Esophagus mucosa (tissue), 1 donor: ENCODE data around the gene ATAD5. TPM values are rescaled to one million over a fixed set of nuclear protein-coding genes. Genes with fewer than 3 reads are reported as not detected.
"Not testable (repeated sequence)": the region's sequence is repeated elsewhere in the genome, so short reads cannot be mapped to it uniquely, and the experiment has no call there.

Experiments
- ATAC-seq: fragments of 200-7000 bp; cut with Tn5 transposase; one replicate; pipeline ENCODE4 v1.9.1; 2020
- total RNA-seq: library from RNA; stranded (reverse); gene quantifications from one replicate; pipeline ENCODE4 v1.2.4, GENCODE V29; 2023
- donor health status: DM: yes; HTN: yes; CAD: no.

Gene ATAD5
- total RNA-seq, 1 donor from 2014 or later = 3.8 TPM

DNA sequence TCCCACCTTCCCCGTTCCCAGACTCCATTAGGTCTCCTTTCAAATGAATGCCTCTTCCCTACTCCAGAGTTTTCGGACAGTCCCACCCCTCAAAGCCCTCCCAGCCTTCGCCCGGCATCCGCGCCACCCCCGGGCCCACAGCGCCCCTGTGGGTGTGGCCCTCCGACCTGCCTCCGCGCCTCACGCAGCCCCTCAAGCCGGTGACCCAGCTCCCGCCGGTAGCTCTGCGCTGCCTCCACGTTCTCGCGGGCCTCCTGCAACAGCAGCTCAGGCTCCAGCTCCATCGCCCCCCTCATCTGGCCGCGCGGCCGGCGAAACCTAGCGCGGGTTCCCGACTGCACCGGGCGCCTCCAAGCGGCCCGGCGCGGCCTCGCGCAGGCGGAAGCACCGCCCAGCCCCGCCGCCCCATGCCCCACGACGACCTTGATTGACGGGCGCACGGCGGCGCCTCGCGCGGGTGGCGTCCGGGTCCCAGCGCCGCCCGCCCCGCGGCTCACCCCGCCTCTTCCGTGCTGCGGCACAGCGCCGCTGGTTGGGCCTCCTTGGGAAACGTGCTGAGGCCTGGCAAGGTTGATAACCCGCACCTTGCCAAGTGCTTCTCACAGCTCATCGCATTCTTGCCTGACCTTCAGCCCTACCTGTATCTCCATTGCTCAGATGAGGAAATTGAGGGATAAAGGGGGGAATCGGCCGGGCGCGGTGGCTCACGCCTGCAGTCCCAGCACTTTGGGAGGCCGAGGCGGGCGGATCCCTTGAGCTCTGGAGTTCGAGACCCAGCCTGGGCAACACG, 7.2 kb upstream of the ATAD5 start, which contains the start of gene CRLF3:
CRLF3 (minus strand) TSS at position 337 of the 790 bp plus-strand sequence; CDS start at position 296, 41 bp downstream.
- ATAC-seq = peak; percentile 96

DNA sequence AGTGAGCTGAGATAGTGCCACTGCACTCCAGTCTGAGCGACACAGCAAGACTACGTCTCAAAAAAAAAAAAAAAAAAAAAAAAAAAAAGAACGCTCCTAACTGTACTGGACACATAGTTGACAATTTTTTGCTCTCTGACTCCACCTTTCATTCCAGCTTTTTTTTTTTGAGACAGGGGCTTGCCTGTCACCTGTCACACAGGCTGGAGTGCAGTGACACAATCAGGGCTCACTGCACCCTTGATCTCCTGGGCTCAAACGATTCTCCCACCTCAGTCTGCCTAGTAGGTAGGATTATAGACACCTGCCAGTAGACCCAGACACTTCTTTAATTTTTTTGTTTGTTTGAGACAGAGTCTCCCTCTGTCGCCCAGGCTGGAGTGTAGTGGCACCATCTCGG, 4.7 kb upstream of the ATAD5 start:
- ATAC-seq = no peak

DNA sequence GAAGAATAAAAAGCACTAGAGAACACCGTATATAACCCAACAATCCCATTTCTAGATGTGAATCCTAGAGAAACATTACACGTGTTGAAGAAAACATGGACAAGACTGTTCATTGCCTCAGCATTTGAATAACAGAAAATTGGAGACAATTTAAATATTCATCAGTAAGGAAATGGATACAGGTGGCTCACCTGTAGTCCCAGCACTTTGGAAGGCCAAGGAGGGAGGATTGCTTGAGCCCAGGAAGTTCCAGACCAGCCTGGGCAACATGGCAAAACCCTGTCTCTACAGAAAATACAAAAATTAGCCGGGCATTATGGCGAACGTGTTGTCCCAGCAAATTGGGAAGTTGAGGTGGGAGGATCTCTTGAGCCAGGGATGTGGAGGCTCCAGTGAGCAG, 2.7 kb upstream of the ATAD5 start:
- ATAC-seq = no peak

DNA sequence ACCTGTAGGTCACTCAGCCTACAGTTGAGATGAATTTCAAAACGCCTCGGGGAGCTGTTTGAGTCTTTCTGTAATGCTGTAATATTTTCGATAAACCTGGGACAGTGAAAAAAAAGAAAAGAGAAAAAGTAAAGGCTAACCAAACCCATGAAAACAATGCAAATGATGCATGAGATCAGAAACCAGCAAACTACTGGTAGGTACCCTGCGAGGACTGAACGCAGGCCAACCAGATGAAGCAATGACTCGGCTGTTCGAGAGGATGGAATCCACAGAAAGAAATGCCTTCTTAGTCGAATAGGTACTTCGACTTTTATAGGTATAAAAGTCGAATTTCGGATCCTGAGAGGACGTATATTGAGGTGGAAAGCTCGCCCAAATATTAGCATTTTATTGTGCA, 509 bp upstream of the ATAD5 start:
- no peak for ATAC-seq

DNA sequence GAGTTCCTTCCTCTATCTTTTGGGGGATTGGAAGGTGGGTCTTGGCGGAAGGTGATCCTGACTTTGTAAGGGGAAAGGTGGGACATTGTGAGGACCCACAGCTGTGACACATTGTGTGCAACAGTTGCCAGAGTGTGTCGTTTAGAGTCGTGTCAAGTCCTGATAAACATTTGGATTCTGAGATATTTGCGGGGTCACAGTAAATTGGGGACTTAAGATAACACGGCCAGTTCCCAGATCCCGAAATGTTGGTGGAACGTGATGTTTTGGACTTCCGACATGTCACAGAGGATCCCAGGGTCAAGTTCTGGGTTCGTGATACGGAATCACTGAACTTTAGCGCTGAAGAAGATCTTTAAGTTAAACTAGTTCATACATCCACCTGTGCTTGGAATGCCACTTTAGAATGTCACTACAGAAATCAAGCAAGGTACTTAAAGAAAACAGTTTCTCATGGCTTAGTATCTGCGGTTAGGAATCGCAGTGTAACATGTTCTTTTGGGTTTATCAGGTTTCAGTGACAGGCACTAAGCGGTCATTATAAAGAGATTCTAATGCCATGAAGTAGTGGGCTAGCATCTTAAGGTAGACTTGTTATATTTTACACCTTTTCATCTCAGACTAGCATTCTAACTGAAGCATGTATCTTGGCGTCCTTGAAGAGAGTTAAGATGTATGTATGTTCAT, 815 bp downstream of the ATAD5 start:
- no peak for ATAC-seq

DNA sequence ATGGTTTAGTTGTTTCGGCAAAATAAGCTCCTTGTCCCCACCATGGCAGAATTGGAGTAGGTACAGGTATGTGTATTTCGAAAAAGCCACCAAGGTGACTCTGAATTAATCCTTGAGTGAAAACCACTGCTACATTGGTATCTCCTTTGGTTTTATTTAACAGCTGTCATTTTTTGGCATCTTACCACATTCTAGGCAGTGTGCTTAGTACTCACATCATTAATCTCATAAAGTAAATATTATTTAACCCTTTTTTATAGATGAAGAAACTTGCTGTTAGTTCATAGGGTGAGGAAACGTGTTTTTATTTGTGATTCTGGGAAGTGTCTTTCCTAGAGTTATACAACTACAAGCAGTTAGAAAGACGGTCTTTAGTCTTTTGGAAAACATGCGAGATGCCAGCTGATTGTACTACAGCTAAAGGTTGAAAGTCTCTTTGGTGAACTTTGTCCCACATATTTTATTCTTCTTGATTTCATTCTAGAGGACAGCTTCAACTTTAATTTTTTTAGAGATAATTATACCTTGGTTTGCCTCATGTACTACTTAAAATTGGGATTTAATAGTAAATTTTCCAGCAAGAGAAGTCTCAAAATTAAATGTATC, 6.5 kb downstream of the ATAD5 start:
- ATAC-seq = no peak

DNA sequence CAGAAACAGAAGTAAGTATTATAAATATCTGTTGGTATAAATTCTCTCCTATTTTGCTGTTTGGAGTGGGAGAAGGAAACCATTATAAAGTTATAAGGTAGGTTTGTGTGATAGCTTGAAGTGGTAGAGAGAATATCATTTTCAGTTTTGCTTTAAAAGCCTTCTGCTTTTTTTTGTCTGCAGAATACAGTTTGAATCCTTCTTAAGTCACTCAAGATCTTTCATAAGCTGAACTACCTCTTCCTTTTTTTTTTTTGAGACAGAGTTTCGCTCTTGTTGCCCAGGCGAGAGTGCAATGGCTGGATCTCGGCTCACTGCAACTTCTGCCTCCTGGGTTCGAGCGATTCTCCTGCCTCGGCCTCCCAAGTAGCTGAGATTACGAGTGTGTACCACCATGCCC, 9.0 kb downstream of the ATAD5 start:
- ATAC-seq = no peak

DNA sequence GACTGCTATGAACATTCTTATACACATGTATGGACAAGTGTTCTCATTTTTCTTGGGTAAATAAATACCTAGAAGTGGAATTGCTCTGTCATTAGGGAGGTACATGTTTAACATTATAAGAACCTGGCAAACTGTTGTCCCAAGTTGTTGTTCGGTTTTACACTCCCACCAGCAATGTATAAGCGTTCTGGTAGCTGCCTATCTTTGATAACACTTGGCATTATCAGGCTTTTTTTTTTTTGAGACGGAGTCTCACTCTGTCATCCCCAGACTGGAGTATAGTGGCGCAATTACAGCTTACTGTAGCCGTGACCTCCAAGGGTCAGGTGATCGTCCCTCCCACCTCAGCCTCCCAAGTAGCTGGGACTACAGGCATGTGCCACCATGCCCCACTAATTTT, 16.3 kb downstream of the ATAD5 start:
- ATAC-seq = no peak

DNA sequence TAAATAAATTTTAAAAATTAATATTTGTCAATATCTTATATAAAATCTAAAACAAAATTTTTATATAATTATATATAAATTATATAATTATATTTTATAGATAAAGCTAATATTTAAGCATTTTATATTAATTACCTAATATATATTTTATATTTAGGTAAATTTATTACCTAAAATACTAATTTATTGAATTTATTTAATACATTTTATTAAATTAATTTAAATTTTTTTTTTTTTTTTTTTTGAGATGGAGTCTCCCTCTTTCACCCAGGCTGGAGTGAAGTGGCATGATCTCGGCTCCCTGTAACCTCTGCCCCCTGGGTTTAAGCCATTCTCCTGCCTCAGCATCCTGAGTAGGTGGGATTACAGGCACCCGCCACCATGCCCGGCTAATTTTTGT, 22.4 kb downstream of the ATAD5 start:
- ATAC-seq = no peak

DNA sequence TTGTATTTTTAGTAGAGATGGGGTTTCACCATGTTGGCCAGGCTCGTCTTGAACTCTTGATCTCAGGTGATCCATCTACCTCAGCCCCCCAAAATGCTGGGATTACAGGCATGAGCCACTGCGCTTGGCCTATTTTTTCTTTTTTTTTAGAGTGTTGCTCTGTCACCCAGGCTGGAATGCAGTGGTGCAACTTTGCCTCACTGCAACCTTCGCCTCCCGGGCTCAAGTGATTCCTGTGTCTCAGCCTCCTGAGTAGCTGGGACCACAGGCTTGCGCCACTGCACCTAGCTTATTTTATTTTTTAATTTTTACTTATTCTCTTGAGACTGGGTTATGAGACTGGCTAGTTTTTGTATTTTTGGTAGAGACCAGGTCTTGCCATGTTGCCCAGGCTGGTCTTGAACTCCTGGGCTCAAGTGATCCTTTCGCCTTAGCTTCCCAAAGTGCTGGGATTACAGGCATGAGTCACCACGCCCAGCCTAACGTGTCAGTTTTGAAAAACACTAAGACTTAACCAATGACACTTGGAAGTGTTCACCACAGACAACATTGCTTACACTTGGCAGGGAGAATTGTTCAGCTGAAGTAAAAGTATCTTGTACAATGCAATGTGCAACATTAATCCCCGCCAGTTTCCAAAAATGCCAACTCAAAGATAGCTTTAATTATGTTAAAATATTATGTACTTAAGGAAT, 26.9 kb downstream of the ATAD5 start:
- ATAC-seq = no peak

DNA sequence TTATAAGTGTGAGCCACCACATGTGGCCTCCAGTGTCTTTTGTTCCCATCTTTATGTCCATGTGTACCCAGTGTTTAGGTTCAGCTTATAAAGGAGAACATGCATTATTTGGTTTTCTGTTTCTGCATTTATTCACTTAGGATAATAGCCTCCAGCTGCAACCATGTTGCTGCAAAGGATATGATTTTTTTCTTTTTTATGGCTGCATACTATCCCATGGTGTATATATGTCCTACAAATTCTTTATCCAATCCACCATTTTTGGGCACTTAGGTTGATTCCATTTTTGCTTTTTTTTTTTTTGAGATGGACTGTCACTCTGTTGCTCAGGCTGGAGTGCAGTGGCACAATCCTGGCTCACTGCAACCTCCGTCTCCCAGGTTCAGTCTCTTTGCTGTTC, 32.9 kb downstream of the ATAD5 start:
- no peak for ATAC-seq

DNA sequence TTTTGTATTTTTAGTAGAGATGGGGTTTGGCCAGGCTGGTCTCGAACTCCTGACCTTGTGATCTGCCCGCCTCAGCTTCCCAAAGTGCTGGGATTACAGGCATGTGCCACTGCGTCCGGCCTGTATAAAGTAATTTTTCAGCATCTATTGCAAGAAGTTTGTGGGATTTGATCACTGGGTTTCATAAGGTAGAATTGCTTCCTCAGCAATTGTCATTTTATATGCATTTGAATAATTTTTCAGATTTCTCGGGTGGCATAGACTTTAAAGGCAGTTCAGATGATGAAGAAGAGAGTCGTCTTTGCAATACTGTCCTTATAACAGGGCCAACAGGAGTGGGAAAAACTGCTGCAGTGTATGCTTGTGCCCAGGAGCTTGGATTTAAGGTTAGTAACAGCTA, 37.2 kb downstream of the ATAD5 start:
- no peak for ATAC-seq

DNA sequence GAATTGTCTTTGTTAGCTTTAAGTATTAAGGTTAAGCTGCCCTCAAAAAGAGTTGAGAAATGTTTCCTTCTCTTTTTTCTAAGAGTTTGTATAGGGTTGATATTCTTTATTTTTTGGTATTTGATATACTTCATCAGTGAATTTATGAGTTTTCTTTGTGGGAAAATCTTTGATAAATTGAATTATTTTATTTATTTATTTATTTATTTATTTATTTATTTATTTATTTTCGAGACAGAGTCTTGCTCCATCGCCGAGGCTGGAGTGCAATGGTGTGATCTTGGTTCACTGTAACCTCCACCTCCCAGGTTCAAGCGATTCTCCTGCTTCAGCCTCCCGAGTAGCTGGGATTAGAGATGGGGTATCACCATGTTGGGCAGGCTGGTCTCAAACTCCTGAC, 54.4 kb downstream of the ATAD5 start:
- ATAC-seq = no peak

DNA sequence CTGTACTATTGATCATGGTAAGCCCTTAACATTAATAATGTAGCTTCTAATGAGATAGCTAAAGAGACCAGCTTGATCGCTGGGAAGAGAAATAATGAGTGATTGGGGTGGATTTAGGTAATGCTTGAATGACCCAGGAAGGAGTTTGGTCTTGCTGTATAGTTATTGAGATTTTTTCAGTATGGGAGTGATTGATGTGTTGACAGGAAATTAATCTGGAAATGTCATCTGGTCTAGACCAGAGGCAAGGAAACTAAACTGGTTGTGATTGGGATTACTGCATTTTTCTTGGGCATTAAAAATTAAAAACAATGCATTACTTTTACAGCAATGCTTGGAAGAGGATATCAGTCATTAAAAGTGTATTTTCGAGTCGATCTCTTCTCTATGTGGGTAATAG, 62.5 kb downstream of the ATAD5 start:
- ATAC-seq = no peak

DNA sequence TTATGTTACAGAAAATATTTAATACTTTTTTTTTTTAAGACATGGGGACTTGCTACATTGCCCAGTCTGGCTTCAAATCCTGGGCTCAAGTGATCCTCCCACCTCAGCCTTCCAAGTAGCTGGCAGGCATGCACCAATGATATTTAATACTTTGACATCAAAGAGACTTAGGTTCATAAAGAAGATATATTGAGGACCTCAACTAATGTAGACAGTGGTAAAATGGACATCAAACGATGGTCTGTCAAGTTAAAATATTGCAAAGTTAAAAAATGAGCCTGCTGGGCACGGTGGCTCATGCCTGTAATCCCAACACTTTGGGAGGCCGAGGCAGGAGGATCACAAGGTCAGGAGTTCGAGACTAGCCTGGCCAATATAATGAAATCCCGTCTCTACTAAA, 65.5 kb downstream of the ATAD5 start:
- ATAC-seq = no peak

DNA sequence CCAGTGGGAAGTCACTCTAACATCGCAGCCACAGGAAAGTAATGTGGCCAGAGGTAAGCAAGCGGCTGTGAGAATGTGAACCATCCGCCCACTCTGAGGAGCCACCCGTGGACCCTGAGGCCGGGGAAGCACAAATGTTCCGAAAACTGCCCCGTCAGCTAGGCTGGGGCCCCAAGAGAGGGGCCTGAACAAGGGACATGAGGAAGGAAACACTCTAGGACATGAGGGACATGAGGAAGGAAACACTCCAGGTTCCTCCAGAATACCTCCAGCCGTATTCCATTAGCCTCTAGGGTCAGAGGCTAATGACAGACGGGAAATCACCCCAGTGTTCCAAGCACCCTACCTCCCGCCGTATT, 74.0 kb downstream of the ATAD5 start:
- peak; percentile 42 for ATAC-seq

DNA sequence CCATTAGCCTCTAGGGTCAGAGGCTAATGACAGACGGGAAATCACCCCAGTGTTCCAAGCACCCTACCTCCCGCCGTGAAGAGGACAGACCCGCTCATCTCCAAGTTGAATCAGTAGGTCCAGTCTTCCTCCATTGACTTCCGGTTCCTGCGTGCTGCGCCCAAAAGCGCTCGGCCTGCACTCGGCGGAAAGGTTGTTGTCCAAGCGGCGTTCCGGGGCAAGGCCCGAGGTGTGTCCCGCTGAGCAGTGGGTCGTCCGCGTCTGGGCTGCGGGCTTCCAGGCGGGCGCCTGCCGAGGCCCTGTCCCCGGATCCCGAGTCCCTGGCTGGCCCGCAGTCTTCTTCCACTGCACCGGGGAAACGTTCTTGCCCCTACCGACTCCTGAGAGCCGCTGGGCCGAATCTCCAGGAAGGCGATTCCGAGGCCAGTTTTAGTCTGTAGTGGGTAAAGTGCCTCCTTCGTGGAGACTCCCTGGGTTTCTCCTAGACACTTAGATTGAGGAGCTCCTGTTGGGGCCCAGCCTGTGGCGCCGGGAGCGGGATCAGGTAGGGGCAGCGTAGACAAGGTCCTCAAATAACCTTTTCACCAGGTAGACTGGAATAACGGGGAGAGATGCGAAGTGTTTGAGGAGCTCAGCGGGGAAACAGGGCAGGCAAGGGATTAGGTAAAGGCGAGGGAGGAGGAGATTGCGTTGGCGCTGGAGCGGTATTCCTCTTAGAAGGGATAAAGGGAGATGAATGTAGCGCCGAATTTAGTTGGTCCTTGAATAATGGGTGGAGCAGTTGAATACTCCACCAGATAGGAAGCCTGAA, 74.5 kb downstream of the ATAD5 start, which contains the start of gene TEFM:
TEFM (minus strand) TSS at position 138 of the 811 bp plus-strand sequence; CDS start at position 98, 40 bp downstream.
- peak; percentile 96 for ATAC-seq

DNA sequence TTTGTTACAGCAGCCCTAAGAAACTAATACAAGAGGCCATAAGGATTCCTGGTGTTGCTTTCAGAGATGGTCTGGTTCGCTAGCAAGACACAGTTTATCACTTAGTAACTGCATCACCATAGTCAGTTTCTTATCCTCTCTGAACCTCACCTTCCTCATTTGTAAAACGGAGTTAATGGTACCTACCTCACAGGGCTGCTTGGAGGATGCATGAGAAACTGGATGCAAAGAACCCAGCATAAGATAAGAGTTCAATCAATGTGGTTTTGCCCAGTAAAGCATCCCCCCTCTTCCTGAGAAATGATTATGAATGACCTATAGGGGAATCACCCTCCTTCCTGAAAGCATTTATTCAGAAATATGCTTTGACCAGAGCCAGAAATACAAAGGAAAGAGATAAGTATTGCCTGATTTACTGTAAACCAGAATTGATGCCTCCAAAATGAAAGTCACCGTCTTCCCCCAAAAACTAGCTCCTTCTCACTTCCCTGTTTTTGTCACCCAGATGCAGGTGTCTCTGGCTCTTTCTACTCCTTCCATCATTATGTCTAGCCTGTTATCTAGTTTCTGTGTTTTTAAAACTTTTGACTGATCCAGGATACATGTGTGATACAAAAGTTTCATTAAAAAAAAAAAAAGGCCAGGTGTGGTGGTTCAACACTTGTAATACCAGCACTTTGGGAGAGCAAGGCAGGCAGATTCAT, 77.1 kb downstream of the ATAD5 start:
- ATAC-seq = no peak

DNA sequence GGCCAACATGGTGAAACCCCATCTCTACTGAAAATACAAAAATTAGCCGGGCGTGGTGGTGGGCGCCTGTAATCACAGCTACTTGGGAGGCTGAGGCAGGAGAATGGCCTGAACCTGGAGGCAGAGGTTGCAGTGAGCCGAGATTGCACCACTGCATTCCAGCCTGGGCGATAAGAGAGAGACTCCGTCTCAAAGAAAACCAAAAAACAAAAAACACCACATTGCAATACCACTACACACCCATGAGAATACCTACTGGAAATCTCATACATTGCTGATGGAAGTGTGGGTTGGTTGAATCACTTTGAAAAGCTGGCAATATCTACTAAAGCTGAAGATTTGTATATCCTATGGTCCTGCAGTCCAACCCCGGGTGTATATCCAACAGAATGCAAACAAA, 78.4 kb downstream of the ATAD5 start:
- not testable (repeated sequence) for ATAC-seq

DNA sequence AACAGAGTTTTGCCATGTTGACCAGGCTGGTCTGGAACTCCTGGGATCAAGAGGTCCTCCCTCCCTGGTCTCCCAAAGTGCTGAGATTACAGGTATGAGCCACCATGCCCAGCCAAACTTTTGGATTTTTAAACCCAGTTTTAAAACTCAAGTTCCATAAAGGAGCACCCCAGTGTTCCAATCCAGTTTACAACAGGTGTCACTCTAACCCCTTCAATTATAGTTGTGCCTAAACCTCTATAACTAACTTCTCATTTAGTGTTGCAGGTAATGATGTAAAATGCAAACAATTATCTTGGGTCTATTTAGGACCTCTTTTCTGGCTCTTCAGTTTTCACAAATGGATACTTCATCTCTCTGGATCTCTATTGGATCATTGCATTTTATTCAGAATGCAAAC, 82.2 kb downstream of the ATAD5 start:
- no peak for ATAC-seq

DNA sequence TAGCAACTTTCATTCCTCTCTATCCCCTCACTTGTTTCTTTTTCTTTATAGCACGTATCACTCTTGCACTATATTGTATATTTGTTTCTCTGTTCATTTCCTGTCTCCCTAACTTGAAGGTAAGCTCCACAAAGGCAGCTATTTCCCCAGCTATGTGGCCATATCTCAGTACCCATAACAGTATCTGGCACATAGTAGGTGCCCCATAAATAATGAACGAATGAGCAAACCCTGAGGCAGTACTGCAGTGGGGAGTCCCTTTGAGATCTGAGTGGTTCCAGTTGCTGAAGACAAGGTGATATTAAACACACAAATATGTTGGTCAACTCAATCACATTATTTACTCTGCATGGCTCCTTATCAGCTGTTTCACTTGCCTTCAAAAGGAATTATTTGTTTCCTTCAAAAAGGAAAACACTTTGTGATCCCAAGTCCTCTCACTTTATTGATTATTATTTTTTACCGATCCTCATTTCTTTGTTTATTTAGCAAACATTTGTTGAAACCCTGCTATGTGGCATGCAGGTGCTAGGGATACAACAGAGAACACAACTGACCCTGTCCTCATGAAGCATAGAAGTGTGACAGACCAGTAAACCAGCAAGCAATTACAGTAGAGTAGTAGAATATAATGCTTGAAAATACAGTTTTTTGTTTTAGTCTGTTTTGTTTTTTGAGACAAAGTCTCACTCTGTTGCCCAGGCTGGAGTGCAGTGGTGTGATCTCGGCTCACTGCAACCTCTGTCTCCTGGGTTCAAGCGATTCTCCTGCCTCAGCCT, 84.3 kb downstream of the ATAD5 start:
- ATAC-seq = no peak
